GM18870 (cell line): ENCODE data around the gene KRT6A.
"Not testable (repeated sequence)": the region's sequence is repeated elsewhere in the genome, so short reads cannot be mapped to it uniquely, and the experiment has no call there.

Source experiments
- ATAC-seq: cut with Tn5 transposase; IDR thresholded peaks from one replicate; pipeline ENCODE4 v1.9.1; 2021; ENCODE audit warnings: moderate library complexity; ENCODE audit not compliant: unreplicated experiment

KRT6A gene

DNA sequence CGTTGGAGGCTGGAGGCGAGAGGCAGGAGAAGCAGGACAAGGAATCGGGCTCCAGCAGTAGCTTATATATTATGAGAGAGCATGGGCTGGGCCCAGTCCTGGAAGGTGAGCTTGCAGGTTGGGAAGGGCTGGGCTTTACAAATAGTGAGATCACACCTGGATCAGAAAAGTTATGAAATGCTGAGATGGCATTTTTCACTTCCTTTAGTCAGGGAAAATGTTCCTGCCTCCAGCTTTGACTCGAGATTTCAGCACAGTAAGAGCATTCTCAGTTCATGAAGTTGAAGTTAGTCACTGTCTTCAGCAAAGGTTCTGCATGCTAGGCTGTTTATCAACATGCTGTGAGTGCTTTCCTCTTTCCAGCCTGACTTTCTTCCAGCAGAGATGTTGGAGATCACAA, 19.3 kb downstream of the KRT6A start, which contains the start of gene KRT6C:
TSS of gene KRT6C (minus strand) at position 38 of the 400 bp plus-strand sequence. CDS start 68 bp downstream, outside the sequence.
- ATAC-seq: no peak

DNA sequence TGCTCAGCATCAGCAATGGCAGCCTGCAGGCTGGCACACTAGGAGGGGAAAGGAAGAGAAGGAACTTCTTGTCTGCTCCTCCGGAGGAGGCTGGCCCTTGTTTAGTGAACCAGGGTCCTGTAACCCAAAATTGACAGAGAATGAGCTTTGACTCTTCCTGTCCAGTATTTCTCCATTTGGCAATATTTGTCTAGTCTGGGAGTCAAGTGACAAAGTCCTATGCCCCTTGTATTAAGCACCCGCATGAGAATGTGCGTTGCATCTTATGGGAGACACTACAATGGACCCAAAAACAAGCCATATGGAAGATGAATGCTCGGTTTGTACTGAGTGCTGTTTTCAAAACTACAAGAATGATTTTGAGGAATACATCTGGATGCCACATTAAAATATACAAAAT, 23.2 kb downstream of the KRT6A start:
- ATAC-seq: no peak

DNA sequence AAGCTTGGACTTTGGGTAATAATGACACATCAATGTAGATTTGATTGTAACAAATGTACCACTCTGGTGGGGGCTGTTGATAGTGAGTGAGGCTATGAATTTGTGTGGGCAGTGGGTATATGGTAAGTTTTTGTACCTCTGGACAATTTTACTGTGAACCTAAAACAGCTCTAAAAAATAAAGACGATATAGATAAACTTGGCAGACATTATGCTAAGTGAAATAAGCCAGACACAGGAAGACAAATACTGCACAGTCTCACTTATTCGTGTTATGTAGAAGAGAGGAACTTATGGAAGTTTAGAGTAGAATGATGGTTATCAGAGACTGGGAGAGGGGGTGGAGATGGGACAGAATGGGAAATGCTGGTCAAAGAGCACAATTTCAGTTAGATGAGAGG, 28.2 kb downstream of the KRT6A start:
- no peak for ATAC-seq

DNA sequence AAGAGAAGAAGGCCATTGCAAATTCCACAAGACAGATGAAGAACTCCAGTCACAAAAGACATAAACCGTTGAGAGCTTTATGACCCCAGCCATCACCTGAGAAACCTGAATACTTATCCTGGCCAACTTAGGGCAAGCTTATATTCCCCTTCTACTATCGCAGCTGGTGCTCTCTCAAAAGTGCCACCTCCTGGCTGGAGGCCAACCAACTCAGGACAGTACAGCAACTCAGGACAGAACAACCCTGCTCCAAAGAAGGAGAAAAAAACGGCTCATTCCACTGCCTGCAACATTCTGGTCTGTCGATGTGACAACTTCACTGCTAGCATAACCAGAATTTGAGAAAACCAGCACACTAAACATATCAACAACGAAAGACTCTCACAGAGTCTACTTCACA, 31.4 kb downstream of the KRT6A start:
- ATAC-seq: no peak

DNA sequence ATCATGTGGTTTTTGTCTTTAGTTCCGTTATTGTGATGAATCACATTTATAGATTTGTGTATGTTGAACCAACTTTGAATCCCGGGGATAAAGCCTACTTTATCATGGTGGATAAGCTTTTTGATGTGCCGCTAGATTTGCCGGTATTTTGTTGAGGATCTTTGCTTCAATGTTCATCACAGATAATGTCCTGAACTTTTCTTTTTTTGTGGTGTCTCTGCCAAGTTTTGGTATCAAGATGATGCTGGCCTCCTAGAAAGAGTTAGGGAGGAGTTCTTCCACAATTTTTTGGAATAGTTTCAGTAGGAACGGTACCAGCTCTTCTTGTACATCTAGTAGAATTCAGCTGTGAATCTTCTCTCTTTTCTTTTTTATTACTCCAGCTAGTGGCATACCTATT, 34.2 kb downstream of the KRT6A start:
- ATAC-seq: no peak

GRCh38 chr12:52455821-52456220, 37.2 kb downstream of the KRT6A start:
- no peak for ATAC-seq

GRCh38 chr12:52454411-52455201, 38.5 kb downstream of the KRT6A start:
- ATAC-seq: no peak

GRCh38 chr12:52452101-52452500, 41.0 kb downstream of the KRT6A start, which contains the start of gene KRT6B:
Gene KRT6B, minus strand, starts transcription at chr12:52452146. Its CDS starts 68 bp downstream, at chr12:52452078.
- ATAC-seq: no peak

DNA sequence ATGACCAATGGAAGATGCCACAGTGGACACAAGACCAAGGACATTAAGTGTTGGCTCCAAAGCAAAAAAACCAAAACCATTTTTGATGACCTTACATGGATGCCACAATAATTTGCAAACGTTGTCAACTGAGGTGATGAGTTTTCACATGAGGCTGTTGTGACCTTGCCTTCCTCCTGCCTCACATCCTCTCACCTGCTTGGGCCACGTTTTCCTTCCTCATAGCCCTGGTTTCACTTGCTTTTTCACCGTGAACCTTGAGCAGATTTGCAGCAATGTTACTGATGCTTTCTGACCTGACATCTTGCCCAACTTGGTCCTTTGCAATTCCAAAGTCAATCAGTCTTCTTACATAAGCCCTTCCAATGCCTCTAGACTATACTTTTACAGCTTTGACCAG, 44.8 kb downstream of the KRT6A start:
- ATAC-seq: no peak

- ATAC-seq: not testable (repeated sequence)
These were observed 45.9 kb downstream of the KRT6A start for GRCh38 chr12:52447196-52447595.

DNA sequence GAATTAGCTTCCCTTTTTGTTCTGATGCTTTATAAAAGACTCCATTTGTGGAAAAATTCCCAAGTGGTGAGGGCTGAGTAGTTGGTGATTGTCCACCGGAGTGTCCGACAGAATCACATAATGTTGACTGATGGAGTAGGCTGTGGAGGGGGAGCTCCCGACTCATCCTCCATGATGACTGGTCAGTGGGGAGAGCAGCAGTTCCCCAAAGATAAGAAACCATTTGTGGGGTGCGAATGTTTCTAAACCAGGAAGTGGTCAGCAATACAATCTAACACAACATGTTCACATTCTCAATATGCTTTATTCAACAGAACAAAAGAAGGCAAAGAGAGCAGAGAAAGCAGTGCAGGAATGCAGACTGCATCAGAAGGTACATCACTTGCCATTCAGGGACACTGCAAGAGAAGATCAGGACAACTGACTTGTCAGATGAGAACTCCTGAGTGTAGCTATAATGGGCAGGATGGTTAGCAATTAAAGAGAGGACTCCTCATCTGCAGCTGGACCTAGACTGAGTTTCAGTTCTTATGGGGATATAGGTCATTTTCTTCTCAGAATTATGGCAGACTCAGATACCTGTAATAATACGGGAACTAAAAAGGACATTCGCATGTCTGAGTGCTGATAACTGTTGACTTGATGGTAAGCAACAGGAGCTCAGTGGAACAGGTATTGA, 46.6 kb downstream of the KRT6A start:
- ATAC-seq: no peak

GRCh38 chr12:52445876-52446275, 47.2 kb downstream of the KRT6A start:
- no peak for ATAC-seq

DNA sequence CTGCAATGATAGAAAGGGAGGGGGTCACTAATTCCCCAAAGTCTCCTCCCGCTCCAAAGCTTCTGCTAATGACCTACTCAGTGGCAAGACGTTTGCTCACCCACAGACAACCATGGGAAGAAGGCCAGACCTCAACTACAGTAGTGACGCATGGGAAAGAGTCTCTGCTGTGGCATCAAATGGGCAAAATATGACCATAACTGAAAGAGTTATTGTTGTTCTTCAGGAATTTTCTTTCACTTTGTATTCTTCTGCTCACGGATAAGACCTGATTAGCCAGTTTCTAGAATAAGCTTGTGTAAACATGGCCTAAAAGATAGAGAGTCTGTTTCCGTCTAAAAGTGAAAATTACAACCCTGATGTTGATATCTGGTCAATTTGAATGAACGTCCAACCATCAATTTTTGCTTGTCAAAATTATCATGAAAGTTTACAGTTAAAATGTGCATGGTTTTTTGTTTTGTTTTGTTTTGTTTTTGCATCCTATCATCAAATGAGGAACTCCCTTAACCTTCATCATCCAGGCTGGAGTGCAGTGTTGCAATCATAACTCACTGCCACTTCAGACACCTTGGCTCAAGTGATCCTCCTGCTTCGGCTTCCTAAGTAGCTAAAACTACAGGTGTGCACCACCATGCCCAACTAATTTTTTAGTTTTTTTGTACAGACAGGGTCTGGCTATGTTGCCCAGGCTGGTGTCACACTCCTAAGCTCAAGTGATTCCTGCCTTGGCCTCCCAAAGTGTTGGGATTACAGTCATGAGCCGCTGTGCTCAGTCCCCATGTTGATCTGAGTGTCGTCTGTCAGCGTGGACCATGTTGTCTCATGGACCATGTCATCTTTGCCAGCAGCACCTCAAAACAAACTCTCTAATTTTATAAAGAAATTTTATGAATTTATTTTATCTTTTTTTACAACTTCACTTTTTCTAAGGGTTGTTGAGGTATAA, 48.1 kb downstream of the KRT6A start:
- ATAC-seq: no peak

- ATAC-seq: no peak
These were observed 49.1 kb downstream of the KRT6A start for GRCh38 chr12:52443966-52444365.

DNA sequence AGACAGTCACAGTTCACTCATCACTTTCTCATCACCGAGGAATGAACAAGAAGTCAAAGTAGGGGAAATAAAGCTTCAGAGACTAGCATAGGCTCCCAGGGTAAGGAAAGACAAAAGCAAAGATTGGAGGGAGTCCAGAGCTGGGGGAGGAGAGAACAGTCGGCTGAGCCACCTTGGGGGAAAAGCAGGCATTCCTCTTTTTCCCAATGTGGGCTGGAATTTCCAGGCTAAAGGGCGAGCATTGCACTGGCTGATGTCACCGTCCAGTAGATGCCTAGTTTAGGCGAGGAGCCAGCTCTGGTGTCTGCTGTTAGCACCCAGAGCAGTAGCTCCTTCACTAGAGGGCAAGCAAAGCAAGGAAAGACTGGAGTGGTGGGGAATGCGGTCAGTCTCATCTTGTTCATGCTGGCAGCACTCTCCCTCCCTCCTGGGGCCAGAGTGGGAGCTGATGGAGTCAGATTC, 50.4 kb downstream of the KRT6A start:
- ATAC-seq: no peak

DNA sequence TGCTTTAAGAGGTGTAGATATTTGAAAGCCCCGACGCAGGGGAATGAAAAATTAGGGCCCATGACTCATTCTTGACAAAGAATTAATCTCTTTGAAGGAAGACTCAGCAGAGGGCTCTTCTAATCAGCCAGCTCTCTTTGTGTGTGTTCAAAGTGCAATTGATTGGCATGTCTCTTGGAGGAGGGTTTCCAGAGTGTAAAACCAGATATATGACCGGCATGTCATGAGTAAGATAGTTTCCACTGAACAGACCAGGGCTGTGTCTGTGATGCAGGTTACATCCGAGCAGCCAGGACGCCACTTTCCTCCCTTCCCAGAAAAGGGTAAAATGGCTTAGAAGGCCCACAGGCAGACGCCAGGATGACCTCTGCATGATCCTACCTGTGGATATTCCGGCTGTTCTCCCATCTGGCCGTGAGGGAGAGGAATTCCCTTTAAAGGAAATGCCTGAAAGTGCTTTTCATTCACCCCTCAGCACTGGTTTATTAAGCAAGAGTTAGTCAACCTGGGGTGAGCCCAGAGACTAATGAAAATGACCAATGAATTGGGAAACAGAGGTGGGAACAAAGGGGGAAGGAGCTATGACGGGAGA, 51.6 kb downstream of the KRT6A start:
- no peak for ATAC-seq

DNA sequence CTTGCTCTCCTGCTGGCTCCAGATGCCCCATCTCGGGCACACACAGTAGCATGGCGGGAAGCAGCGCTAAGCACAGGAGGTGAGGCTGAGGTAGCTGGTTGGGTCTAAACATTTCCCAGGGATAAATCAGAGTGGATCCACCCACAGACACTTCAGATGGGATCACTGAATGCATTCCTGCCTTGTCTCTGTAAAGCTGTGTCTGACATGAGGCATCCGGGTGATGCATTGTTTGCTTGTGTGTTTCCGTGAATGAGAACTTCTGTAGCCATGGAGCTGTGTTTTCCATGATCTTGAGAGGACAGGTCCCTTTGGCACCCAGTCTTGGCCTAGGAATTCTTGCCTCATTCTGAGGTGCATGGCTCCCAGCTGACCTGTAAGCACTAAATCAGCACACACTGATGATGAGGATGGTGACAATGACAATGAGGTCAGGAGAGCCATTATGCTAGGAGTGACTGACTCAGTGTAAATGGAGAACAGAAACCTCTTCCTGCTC, 52.2 kb downstream of the KRT6A start:
- no peak for ATAC-seq

DNA sequence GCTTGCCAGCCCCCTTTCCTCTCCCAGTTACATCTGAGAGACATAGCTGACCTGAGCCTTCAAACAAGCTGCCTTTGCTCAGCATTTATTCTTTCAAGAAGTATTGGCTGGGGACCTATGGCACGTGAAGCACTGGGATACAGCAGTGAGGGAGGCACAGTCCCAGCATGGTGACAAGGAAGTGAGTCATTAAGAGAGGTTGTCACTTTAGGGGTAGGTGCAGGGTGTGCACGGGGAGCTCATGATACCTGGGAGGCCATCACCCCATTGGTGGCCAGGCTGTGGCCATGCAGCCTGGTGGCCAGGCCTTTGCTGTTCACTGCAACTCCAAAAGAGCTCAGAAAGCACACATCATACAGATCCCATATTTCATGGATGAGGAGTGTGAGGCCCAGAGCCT, 53.2 kb downstream of the KRT6A start:
- ATAC-seq: no peak

DNA sequence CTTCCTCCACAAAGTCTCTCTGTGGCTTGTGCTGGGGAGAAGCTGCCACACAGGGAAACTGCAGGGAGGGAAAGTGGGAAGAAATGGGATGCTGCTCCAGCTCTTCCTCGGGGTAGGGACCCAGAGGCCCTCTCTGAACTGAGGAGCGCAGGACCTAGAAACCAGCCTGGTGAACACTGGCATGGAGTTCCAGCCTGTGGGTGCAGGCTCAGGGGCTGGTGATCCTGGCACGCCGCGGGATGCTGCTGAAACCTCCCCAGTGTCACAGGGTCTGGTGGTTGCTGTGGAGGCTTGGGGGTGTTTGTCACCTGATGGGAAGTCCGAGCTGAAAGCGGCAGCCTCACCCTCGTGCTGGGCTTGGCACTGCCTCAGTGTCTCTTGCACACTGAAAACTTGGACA, 53.6 kb downstream of the KRT6A start:
- no peak for ATAC-seq
